Activated naive CD8-positive, alpha-beta T cell treated with anti-CD3 and anti-CD28 coated beads, Interleukin-2, amount 50 U/mL, for 16 hours (primary cell): ENCODE measurements around the gene CYBC1.
"Not testable (repeated sequence)": the region's sequence is repeated elsewhere in the genome, so short reads cannot be mapped to it uniquely, and the experiment has no call there.

Source experiments
- DNase-seq: peaks from one replicate; pipeline ENCODE4 v3.0.0-alpha.2; 2020; ENCODE audit warnings: low read depth, low spot score

The CYBC1 gene

DNA sequence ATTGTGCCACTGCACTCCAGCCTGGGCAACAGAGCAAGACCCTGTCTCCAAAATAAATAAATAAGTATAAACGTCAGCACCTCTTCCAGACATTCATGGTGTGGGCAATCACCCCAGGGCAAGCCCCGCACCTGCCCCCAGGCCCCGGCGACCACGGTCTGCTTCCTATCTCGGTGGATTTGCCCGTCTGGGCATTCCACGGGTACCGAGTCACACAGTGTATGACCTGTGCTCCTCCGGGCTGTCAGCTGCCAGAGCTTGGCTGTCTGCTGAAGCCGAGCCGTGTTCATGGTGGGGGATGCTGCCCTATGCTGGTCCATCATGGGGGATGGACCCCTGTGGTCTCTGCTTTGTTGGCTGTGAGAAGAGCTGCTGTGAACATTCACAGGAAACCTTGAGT lies 15.4 kb downstream of the CYBC1 start:
- no peak for DNase-seq

GRCh38 chr17:82434216-82434565 lies 16.4 kb downstream of the CYBC1 start:
- DNase-seq: no peak

DNA sequence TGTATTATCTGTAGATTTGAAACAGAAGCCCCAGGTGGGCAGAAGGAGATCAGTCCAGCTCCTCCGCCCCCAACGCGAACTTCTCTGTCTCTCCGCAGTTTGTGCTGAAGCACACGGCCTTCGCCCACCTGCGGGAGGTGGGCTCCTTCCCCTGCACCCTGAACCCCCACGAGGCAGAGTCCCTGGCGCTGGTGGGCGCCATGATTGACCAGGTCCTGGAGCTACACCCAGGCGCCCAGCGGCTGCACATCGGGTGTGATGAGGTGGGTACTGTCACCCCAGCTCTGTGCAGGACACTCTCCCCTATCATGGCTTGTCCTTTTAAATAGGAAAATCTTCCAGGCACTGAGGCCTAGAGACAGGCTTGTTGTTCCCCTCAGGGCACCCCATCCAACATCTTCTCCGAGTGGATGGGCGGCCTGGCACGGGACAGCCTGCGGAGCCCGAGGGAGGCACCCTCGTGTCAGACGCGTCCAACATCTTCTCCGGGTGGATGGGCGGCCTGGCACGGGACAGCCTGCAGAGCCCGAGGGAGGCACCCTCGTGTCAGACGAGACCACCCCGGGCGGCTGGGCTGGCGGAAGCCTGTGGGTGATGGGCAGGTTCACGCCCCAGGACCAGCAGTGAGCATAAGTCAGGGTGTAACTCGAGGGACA lies 16.9 kb downstream of the CYBC1 start:
- DNase-seq: no peak

DNA sequence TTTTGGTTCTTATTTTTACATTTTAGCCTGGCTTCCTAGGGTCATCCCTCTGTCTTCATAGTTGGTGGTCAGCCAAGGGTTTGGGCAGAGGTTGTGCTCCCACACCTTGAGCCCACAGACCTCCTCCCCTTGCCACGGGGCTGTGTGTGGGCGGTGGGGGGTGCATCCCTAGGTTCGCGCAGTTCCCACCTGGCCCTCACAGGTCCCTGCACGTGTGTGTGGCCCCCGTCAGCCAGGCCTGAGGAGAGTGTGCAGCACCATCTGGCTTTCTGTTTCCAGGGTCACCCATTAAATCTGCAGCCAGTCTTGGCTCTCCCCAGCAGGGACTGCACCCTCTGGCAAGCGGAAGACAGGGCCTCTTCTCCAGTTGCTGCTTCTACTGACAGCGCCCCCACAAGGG lies 18.5 kb downstream of the CYBC1 start:
- no peak for DNase-seq

DNA sequence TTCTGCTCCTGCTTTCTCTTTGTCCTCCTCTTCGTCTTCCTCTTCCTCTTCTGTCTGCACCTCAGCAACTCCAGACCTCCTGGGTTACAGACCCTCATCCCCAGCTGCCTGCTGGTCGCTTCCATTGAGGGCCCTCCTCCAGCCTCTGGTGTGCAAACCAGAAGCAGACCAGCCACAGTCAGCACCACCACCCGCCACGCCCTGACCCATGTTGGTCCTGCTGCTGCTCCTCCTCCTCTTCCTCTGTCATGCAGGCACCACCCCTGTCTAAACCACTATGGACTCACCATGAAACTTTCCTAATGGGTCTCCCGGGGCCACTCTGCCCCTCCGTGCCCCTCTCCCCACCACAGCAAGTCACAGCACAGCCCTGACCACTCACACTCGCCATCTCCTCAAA lies 20.7 kb downstream of the CYBC1 start:
- DNase-seq: no peak

DNA sequence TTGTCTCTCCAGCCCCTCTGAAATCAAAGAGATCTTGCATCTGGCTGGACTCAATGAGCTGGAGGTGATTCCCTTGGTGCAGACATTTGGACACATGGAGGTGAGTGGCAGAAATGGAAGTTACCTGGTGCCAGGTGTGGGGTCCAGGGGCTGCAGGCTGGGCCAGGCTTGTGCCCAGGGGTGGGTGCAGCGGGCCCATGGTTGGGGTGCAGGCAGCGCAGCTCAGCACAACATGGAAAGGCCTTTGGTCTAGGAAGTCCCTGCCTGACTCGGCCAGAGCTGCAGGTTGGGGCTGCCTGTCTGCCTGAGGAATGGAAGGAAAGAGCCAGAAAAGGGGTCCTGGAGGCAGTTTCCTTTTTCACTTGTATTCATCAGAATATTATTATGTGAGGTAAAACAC lies 22.0 kb downstream of the CYBC1 start:
- no peak for DNase-seq

DNA sequence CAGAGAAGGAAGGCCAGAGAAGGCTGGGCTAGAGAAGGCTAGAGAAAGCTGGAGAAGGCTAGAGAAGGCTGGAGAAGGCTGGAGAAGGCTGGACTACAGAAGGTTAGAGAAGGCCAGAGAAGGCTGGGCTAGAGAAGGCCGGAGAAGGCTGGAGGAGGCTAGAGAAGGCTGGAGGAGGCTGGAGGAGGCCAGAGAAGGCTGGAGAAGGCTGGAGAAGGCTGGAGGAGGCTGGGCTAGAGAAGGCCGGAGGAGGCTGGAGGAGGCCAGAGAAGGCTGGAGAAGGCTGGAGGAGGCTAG lies 25.7 kb downstream of the CYBC1 start:
- no peak for DNase-seq

- no peak for DNase-seq
Observed at GRCh38 chr17:82424001-82424862, 26.3 kb downstream of the CYBC1 start.

DNA sequence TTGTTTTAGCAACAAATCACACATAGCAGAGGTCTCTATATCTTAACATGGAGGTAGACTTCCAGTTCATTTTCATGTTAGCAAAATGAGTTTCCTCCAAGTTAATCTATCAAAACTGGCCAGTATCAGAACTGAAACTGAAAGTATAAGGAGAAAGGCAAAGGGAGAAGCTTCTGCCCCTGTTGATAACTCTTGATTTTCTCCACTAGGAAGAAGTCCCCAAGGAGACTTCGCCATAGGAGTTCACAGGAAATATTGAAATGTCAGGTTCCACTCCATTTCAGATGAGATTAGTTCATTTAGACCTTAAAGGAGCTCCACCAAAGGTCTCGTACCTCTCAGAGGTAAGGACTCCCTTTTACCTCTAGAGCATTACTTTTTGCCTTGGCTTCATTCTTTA lies 31.0 kb downstream of the CYBC1 start:
- DNase-seq: no peak

DNA sequence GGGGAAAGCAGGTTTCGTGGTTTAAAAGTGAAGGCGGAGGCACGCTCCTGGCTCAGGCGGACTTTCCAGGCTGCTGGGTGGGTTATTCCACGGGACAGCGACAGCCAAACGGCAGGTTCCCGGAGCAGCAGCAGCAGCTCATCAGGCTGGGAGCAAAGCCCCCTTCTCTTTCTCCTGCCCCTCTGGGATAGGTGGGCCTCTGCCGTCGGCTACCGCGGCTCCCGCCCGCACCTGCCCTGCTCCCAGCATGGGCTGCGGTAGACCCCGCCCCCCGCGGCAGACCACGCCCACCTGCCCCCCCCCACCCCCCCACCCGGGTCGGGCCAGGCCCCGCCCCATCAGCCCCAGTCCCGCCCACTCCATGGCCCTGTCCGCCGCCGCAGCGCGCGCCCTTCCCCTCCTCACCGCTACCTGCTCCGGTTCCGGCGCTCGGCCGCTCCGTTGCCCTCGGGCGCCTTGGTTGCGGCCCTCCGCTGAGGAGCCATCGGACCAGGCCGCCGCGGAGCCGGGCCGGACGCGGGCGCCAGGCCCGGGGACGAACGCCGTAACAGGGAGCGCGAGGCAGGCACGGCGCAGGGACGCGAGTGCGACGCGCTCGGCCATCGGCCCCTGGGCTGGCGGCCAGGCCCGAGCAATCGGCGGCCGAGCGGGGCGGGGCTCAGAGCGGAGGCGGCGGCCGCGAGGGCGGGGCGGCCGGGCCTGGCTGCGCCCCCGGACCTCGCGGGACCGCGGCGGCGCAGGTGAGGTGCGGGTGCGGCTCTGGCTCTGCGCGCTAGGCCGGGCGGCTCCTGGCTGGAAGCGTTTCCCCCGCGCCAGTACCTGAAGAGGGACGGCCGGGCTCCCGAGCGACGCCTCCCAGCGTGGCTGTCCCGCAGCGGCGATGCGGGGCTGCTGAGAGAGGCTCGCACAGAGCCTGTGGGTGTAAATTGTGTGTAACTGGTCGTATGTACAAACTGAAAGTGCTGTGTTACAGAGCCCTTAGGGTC lies 32.3 kb downstream of the CYBC1 start, which contains the start of the genes HEXD and OGFOD3:
Gene HEXD, plus strand, starts transcription at position 347 of the 986 bp plus-strand sequence. CDS start 1,453 bp downstream, outside the sequence.
Gene OGFOD3, minus strand, starts transcription at position 586 of the 986 bp plus-strand sequence. Its CDS starts 101 bp downstream, at position 485.
- DNase-seq: peak; percentile 65

DNA sequence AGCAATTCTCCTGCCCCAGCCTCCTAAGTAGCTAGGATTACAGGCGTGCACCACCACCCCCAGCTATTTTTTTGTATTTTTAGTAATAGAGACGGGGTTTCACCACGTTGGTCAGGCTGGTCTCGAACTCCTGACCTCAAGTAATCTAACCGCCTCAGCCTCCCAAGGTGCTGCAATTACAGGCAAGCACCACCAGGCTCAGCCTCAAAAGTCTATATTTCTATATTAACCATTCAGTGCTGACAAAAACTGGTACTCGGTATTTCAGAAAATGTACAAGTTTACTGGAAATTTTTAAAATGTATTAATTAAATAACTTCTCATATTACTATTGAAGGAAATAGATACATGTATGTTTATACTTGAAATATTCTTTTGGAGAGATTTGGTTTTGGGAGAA lies 33.8 kb downstream of the CYBC1 start:
- DNase-seq: no peak

DNA sequence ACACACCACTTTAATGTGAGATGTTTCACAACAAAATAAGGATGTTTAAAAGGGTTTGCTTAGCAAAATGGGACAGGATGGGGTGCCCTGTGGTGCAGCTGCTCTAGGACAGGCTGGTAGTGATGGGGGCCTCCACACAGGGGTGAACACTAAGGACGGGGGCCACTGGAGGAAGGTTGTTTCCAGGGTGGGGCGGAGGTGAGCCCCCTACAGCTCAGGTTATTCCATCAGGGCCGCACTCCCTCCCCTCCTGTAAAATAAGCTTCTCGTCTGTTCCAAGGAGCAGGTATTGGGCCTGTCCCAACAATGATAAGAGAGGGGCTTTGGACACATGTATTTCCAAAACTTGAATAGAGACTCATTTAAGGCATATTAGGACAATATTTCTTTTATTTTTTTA lies 34.3 kb downstream of the CYBC1 start:
- DNase-seq: no peak

- DNase-seq: no peak
Observed at GRCh38 chr17:82415786-82416185, 34.8 kb downstream of the CYBC1 start.

DNA sequence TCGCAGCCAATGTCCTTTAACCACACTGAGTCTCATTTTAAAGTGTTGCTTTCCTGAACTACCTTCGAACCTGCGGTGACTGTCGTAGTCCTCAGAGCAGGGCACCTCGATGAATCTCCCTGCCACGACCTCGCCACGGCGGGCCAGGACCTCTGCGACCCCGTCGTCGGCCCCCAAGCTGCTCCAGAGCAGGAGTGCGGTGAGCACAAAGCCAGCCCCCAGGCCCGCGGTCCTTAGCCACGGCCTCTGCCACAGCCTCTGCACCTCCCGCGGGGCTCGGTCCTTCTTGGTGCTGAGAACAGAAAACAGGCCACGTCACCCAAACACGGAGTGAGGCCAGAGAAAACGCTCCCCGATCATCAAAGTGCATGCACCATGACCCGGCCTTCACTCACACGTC lies 35.2 kb downstream of the CYBC1 start:
- DNase-seq: no peak

DNA sequence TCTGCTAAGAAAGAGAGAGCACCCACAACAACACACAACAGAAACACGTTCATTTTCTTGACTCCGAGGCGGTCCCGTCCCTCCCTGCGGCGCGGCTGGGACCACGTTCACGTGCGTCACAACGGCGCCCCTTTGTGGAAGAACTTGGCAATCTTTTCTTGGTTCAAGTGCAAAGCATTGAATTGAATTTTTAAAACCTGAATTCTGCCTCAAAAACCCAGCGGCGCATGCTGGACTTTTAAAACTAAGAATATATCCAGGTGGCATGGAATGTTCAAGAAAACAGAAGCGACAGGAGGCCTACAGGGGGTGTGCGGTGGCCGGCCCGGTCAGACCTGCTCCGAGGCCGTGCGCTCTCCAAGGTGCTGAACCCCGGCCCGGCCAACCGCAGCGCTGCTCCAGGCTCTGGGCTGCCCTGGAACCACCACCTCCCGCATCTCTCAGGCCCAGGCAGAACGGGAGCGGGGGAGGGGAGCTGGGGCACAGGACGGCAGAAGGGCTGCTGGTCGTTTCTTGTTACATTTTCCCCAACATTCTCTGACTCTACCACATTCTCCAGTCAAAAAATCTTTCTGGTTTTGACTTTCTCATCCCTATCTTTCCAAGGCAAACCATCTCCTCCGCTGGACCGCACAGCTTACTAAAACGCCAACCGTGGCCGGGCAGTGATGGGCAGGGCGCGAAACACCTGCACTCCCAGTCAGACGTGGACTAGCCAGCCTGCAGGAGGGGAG lies 35.8 kb downstream of the CYBC1 start:
- DNase-seq: peak; percentile 42

DNA sequence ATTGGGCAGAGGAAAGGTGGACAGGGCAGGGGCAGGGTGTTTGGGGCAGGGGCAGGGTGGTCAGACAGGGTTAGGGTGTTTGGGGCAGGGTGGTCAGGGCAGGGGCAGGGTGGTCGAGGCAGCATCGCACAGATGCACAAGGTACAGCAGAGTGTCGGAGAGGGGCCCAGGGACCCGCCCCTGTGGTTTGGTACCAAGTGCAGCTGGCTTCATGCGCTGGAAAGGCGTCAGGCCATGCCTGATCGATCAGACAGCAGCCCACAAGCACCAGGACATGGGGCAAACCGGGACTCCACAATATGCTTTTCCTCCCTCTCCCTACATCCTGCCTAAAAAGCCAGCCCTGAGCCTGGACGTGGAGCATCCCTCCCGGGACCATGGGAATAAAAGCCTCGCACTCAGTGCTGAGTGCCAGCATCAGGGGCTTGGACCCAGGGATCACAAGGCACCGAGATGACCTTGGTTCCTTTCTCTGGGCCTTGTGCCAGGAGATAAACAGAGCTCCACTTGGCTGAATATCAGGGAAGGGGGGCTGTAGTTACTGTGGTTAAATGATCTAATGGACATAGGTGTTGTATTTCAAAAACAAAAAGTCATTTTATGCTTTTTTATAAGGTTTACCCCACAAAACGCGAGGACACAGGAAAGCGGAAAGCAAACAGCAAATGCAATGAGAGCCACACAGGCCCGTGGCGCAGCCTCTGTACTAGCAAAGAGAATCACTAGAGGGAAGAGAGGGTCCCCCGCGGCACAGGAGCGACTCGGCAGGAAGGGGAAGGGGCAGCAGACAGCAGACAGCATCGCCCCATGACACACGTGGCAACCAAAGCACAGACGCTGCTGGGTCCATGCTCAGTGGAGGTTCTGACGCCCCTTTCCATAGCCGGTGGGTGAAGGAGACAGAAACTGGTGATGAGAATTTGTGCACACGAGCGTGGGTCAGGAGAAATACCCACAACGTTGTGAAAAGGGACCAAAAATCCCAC lies 37.7 kb downstream of the CYBC1 start:
- no peak for DNase-seq

GRCh38 chr17:82412081-82412480 lies 38.5 kb downstream of the CYBC1 start:
- not testable (repeated sequence) for DNase-seq

- DNase-seq: no peak
Observed at GRCh38 chr17:82411396-82412053, 39.0 kb downstream of the CYBC1 start.

- no peak for DNase-seq
Observed at GRCh38 chr17:82410014-82410716, 40.4 kb downstream of the CYBC1 start.
